Measurements from ENCODE around the gene PTPRN.

- TF ChIP-seq CTCF (conservative IDR thresholded peaks at IDR 0.05) (no peak), EZH2 (IDR thresholded peaks at IDR 0.05; ENCODE audit: low read depth) (no peak)
These were observed 27.6 kb downstream of the PTPRN start for GRCh38 chr2:219281588-219281987.
